ENCODE measurements around the gene PKM.
"Not testable (repeated sequence)": the region's sequence is repeated elsewhere in the genome, so short reads cannot be mapped to it uniquely, and the experiment has no call there.

Gene PKM

GRCh38 chr15:72175186-72176044, 55.6 kb downstream of the PKM start:
- no peak for DNase-seq
- 97% methylated on average over 12 of the region's 15 CpGs for WGBS (ENCODE audit: insufficient coverage)
- H3K4me1 ChIP-seq (ENCODE audit: control extremely low read depth in 1 of 4, control insufficient read depth in 4 of 4, insufficient read depth in 4 of 4, low read length in 3 of 4): peaks cover 0 to 5% (median 0%) of the 10 kb centered on the region in 4 experiments
- H3K4me3 ChIP-seq (ENCODE audit: control insufficient read depth in 1 of 7, extremely low read depth in 1 of 7, insufficient read depth in 4 of 7, low read depth in 2 of 7, low read length in 6 of 7): no peak overlapping the region
- H3K9me3 ChIP-seq (ENCODE audit: control extremely low read depth in 1 of 5, control insufficient read depth in 4 of 5, insufficient read depth in 2 of 5, low read depth in 1 of 5, low read length in 4 of 5): no peaks in the 10 kb centered on the region
- CTCF ChIA-PET: no interaction called here
- POLR2A ChIA-PET: no interaction called here
- no peaks in the 10 kb centered on the region for H3K27me3 ChIP-seq (replicated peaks in 2 of 5; ENCODE audit: control insufficient read depth in 4 of 5, insufficient read depth in 5 of 5, low read length in 4 of 5)
- H3K27ac ChIP-seq (ENCODE audit: insufficient read depth in 1 of 2, low read depth in 1 of 2, low read length in 2 of 2, poor library complexity in 1 of 2, severe bottlenecking in 2 of 2): no peak overlapping the region
- H3K36me3 ChIP-seq (ENCODE audit: control insufficient read depth in 4 of 4, insufficient read depth in 4 of 4, low read length in 3 of 4): no peaks in the 10 kb centered on the region

- no peak for DNase-seq
- Histone ChIP-seq H3K36me3 (ENCODE audit: control insufficient read depth in 4 of 4, insufficient read depth in 4 of 4, low read length in 3 of 4) (no peaks in the 10 kb centered on the region), H3K27ac (ENCODE audit: insufficient read depth in 1 of 2, low read depth in 1 of 2, low read length in 2 of 2, poor library complexity in 1 of 2, severe bottlenecking in 2 of 2) (no peak overlapping the region), H3K9me3 (ENCODE audit: control extremely low read depth in 1 of 5, control insufficient read depth in 4 of 5, insufficient read depth in 2 of 5, low read depth in 1 of 5, low read length in 4 of 5) (no peaks in the 10 kb centered on the region), H3K4me3 (ENCODE audit: control insufficient read depth in 1 of 7, extremely low read depth in 1 of 7, insufficient read depth in 4 of 7, low read depth in 2 of 7, low read length in 6 of 7) (no peak overlapping the region), H3K4me1 (ENCODE audit: control extremely low read depth in 1 of 4, control insufficient read depth in 4 of 4, insufficient read depth in 4 of 4, low read length in 3 of 4) (peaks cover 0 to 6% (median 0%) of the 10 kb centered on the region in 4 experiments), H3K27me3 (replicated peaks in 2 of 5; ENCODE audit: control insufficient read depth in 4 of 5, insufficient read depth in 5 of 5, low read length in 4 of 5) (no peaks in the 10 kb centered on the region)
- POLR2A ChIA-PET: no interaction called here
- CTCF ChIA-PET: no interaction called here
- WGBS (ENCODE audit: insufficient coverage): 64% methylated on average over 4 of the region's 5 CpGs
Measured at GRCh38 chr15:72174551-72175165, 56.3 kb downstream of the PKM start.

GRCh38 chr15:72173864-72174550, 57.0 kb downstream of the PKM start:
- WGBS (ENCODE audit: insufficient coverage): 100% methylated on average over 3 of the region's 12 CpGs
- no peak for DNase-seq
- ChIA-PET CTCF (no interaction called here), POLR2A (interaction anchor here (0.6 kb wide), 1 partner anchor 402 kb away, joined by 3 read pairs; no protein-coding TSS in a partner anchor)
- no peaks in the 10 kb centered on the region for H3K9me3 ChIP-seq (ENCODE audit: control extremely low read depth in 1 of 5, control insufficient read depth in 4 of 5, insufficient read depth in 2 of 5, low read depth in 1 of 5, low read length in 4 of 5)
- no peaks in the 10 kb centered on the region for H3K27me3 ChIP-seq (replicated peaks in 2 of 5; ENCODE audit: control insufficient read depth in 4 of 5, insufficient read depth in 5 of 5, low read length in 4 of 5)
- H3K36me3 ChIP-seq (ENCODE audit: control insufficient read depth in 4 of 4, insufficient read depth in 4 of 4, low read length in 3 of 4): no peaks in the 10 kb centered on the region
- peaks cover 0 to 12% (median 5%) of the 10 kb centered on the region in 4 experiments for H3K4me1 ChIP-seq (ENCODE audit: control extremely low read depth in 1 of 4, control insufficient read depth in 4 of 4, insufficient read depth in 4 of 4, low read length in 3 of 4)
- no peak overlapping the region for H3K27ac ChIP-seq (ENCODE audit: insufficient read depth in 1 of 2, low read depth in 1 of 2, low read length in 2 of 2, poor library complexity in 1 of 2, severe bottlenecking in 2 of 2)
- H3K4me3 ChIP-seq (ENCODE audit: control insufficient read depth in 1 of 7, extremely low read depth in 1 of 7, insufficient read depth in 4 of 7, low read depth in 2 of 7, low read length in 6 of 7): no peak overlapping the region

- no peak for DNase-seq
- ChIA-PET CTCF (interaction anchor here (0.6 to 1.3 kb wide), 2 partner anchors 17 to 43 kb away, joined by 3 to 5 read pairs; no protein-coding TSS in a partner anchor), POLR2A (interaction anchor here (0.6 kb wide), 1 partner anchor 401 kb away, joined by 3 read pairs; no protein-coding TSS in a partner anchor)
- no peak overlapping the region for H3K27ac ChIP-seq (ENCODE audit: insufficient read depth in 1 of 2, low read depth in 1 of 2, low read length in 2 of 2, poor library complexity in 1 of 2, severe bottlenecking in 2 of 2)
- no peak overlapping the region for H3K4me3 ChIP-seq (ENCODE audit: control insufficient read depth in 1 of 7, extremely low read depth in 1 of 7, insufficient read depth in 4 of 7, low read depth in 2 of 7, low read length in 6 of 7)
- no peaks in the 10 kb centered on the region for H3K27me3 ChIP-seq (replicated peaks in 2 of 5; ENCODE audit: control insufficient read depth in 4 of 5, insufficient read depth in 5 of 5, low read length in 4 of 5)
- WGBS (ENCODE audit: insufficient coverage): 97% methylated on average over 6 of the region's 6 CpGs
- H3K9me3 ChIP-seq (ENCODE audit: control extremely low read depth in 1 of 5, control insufficient read depth in 4 of 5, insufficient read depth in 2 of 5, low read depth in 1 of 5, low read length in 4 of 5): no peaks in the 10 kb centered on the region
- H3K36me3 ChIP-seq (ENCODE audit: control insufficient read depth in 4 of 4, insufficient read depth in 4 of 4, low read length in 3 of 4): no peaks in the 10 kb centered on the region
- H3K4me1 ChIP-seq (ENCODE audit: control extremely low read depth in 1 of 4, control insufficient read depth in 4 of 4, insufficient read depth in 4 of 4, low read length in 3 of 4): peaks cover 3 to 18% (median 12%) of the 10 kb centered on the region in 4 experiments
Measured at GRCh38 chr15:72173401-72173800, 57.6 kb downstream of the PKM start.

GRCh38 chr15:72172796-72173195, 58.2 kb downstream of the PKM start:
- 92% methylated on average over 4 of the region's 5 CpGs for WGBS (ENCODE audit: insufficient coverage)
- no peaks in the 10 kb centered on the region for H3K9me3 ChIP-seq (ENCODE audit: control extremely low read depth in 1 of 5, control insufficient read depth in 4 of 5, insufficient read depth in 2 of 5, low read depth in 1 of 5, low read length in 4 of 5)
- no peak overlapping the region for H3K27ac ChIP-seq (ENCODE audit: insufficient read depth in 1 of 2, low read depth in 1 of 2, low read length in 2 of 2, poor library complexity in 1 of 2, severe bottlenecking in 2 of 2)
- H3K4me1 ChIP-seq (ENCODE audit: control extremely low read depth in 1 of 4, control insufficient read depth in 4 of 4, insufficient read depth in 4 of 4, low read length in 3 of 4): peaks cover 3 to 19% (median 17%) of the 10 kb centered on the region in 4 experiments
- no peaks in the 10 kb centered on the region for H3K27me3 ChIP-seq (replicated peaks in 2 of 5; ENCODE audit: control insufficient read depth in 4 of 5, insufficient read depth in 5 of 5, low read length in 4 of 5)
- H3K4me3 ChIP-seq (ENCODE audit: control insufficient read depth in 1 of 7, extremely low read depth in 1 of 7, insufficient read depth in 4 of 7, low read depth in 2 of 7, low read length in 6 of 7): no peak overlapping the region
- ChIA-PET POLR2A (no interaction called here), CTCF (interaction anchor here (0.6 to 1.3 kb wide), 2 partner anchors 16 to 43 kb away, joined by 3 to 5 read pairs; no protein-coding TSS in a partner anchor)
- H3K36me3 ChIP-seq (ENCODE audit: control insufficient read depth in 4 of 4, insufficient read depth in 4 of 4, low read length in 3 of 4): no peaks in the 10 kb centered on the region
- no peak for DNase-seq

GRCh38 chr15:72171978-72172377, 59.0 kb downstream of the PKM start:
- DNase-seq; H3K27me3 ChIP-seq (replicated peaks in 2 of 5; ENCODE audit: control insufficient read depth in 4 of 5, insufficient read depth in 5 of 5, low read length in 4 of 5); POLR2A ChIA-PET; H3K4me3 ChIP-seq (ENCODE audit: control insufficient read depth in 1 of 7, extremely low read depth in 1 of 7, insufficient read depth in 4 of 7, low read depth in 2 of 7, low read length in 6 of 7); H3K36me3 ChIP-seq (ENCODE audit: control insufficient read depth in 4 of 4, insufficient read depth in 4 of 4, low read length in 3 of 4); H3K27ac ChIP-seq (ENCODE audit: insufficient read depth in 1 of 2, low read depth in 1 of 2, low read length in 2 of 2, poor library complexity in 1 of 2, severe bottlenecking in 2 of 2); H3K9me3 ChIP-seq (ENCODE audit: control extremely low read depth in 1 of 5, control insufficient read depth in 4 of 5, insufficient read depth in 2 of 5, low read depth in 1 of 5, low read length in 4 of 5): not testable (repeated sequence)
- CTCF ChIA-PET: interaction anchor here (1.3 kb wide), 1 partner anchor 15 kb away, joined by 5 read pairs; no protein-coding TSS in a partner anchor
- 97% methylated on average over 8 of the region's 10 CpGs for WGBS (ENCODE audit: insufficient coverage)
- peaks cover 3 to 20% (median 17%) of the 10 kb centered on the region in 4 experiments for H3K4me1 ChIP-seq (ENCODE audit: control extremely low read depth in 1 of 4, control insufficient read depth in 4 of 4, insufficient read depth in 4 of 4, low read length in 3 of 4)
